Non-pigmented ciliary epithelial cell (primary cell): ENCODE data around the gene RAP2A.

ENCODE experiments used
- DNase-seq: peaks from one replicate; pipeline ENCODE4 v3.0.0-alpha.2; 2010; ENCODE audit warnings: low read depth

Gene RAP2A

GRCh38 chr13:97448503-97449251 lies 14.7 kb downstream of the RAP2A start:
- DNase-seq = no peak

- DNase-seq = no peak
These were observed 20.7 kb downstream of the RAP2A start for GRCh38 chr13:97454699-97455098.

DNA sequence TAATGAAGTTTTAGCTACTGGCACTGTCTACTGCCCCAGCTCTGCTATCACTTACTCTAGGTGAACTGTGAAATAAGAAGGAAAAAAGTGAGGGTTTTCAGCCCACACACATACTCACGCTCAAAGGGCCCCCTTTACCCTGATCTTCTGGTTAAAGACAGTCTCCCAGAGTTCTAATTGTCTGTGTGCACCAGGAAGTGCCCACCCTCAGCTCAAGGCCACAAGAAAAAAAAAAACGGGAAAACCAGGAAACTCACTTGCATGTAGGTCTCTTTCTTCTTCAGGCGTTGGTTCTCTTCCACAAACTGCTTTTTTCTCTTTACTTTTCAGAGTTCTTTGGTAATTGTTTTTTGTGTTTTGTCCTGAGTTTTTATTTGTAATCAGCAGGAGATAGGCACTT lies 22.1 kb downstream of the RAP2A start:
- DNase-seq = no peak

- DNase-seq = no peak
These were observed 25.3 kb downstream of the RAP2A start for GRCh38 chr13:97459215-97459777.

DNA sequence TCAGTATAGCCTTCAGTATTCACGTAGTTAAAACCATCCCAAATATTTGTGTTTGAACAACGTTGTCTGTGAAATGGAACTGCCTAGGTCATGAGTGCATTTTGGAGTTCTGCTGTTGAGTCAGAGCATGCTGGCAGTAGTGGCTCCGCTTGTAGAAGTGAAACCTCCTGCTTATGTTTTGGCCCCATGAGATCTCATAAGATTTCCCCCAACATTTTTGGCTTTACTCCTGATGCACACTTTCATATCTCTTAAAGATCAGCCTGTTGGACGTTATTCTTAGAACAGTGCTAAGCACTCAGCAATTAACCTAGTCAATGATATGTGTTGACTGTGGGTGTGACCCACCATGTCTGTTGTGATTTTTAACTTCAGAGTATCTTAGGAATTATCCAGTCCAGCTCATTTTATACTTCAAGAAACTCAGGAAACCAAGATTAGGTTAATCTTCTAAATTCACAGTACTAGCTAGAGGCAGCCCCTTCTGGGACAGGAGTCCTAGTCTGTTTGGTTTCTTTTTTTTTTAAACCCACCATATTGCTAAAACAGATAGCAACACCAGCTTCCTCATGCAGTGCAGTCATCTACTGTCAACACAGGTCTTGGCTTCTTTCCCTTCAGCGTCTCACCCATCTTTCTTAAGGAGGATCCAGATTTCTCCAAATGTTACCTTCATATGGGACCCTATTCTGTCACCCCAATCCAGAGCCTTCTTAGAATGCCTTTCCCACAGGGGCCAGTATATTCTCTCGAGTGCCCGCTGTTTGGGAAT lies 26.2 kb downstream of the RAP2A start:
- no peak for DNase-seq

GRCh38 chr13:97460853-97461252 lies 26.9 kb downstream of the RAP2A start:
- no peak for DNase-seq

DNA sequence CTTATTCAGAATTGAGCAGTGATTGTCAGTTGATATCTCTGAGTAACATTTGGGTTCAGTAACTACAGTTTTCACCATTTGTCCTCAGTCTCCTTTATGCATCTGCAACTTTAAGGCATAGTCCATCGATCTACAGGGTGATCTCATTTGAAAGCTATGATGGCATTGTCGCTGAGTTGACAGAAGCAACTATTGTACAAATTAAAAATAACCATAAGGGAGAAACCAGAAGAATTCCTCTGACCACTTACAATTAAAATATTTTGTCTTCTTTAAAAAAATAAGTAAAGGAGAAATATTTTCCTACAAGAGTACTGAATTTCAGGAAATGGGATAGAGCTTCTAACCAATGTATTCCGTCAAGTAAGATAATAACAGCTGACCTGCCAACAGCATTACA lies 30.6 kb downstream of the RAP2A start:
- DNase-seq = no peak

- DNase-seq = no peak
These were observed 32.8 kb downstream of the RAP2A start for GRCh38 chr13:97466722-97467121.

DNA sequence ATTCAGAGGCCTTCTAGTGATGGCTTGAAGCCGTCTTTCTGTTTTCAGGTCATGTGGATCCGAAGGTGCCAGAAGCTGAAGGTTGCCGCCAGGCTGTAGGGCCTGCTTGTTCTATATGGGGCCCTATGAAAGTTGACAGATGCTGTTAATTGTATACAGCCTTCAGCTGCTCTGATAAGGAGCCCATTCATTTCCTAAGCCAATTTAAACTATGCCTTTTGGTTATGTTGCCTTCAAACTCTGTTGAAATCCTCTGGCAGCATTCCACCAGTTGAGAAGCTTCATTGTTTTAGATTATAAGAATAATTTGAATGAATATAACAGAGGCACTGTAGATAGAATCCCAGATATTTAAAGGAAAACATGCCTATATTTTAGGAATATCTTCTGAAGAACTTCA lies 34.4 kb downstream of the RAP2A start:
- no peak for DNase-seq

- DNase-seq = no peak
These were observed 37.7 kb downstream of the RAP2A start for GRCh38 chr13:97471711-97472110.

- no peak for DNase-seq
These were observed 40.5 kb downstream of the RAP2A start for GRCh38 chr13:97474349-97474980.

- no peak for DNase-seq
These were observed 41.0 kb downstream of the RAP2A start for GRCh38 chr13:97475011-97475410.

DNA sequence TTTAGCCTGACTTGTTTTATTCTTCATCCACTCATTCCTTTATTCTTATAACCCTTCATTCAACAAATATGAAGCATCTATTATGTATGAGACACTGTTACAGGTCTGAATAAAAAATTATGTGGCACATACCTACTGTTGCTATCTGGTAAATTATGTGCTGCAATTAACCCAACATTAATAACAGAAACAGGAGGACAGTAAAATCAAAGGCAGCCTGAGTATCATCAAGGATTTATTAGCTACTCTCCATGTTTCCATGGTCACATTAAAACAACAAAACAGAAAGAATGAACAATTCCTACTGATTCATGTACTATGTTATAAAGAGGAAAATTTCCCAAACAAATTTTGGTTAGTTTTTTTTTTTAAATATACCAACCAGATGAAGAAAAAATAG lies 43.9 kb downstream of the RAP2A start:
- DNase-seq = no peak

GRCh38 chr13:97478247-97478646 lies 44.3 kb downstream of the RAP2A start:
- DNase-seq = no peak

DNA sequence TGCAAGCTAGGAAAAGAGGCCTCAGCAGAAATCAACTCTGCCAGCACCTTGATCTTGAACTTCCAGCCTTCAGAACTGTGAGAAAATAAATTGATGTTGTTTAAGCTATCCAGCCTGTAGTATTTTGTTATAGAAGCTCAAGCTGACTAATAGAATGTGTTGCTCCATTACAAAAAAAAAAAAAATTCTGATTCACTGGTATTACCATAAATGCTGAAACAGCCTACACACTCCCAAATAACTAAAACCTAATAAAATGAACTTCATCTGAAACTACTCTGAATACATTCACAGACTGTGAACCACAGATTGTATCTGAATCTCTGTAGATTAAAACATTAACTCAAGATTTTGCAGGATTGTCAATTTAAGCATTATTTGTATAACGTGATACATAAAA lies 49.5 kb downstream of the RAP2A start:
- no peak for DNase-seq

- no peak for DNase-seq
These were observed 50.3 kb downstream of the RAP2A start for GRCh38 chr13:97484301-97484700.

DNA sequence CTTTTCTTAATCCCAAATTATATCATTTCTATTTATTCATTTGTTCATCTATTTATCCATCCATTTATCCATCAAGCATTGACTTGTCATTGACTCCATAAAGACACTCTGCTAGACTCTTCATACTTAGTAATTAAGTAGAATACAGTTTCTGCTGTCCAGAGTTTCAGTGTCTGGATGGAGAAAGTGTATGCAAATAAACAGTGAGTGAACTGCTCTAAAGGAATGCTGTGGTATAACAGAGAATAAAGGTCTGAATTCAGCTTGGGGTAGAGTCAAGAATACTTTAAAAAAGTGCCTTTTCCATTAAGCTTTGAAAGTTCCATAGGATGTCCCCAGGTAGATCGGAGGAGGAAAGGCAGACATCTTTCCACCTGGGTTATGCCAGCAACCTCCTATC lies 51.4 kb downstream of the RAP2A start:
- no peak for DNase-seq

- no peak for DNase-seq
These were observed 56.8 kb downstream of the RAP2A start for GRCh38 chr13:97490702-97491307.

- no peak for DNase-seq
These were observed 57.5 kb downstream of the RAP2A start for GRCh38 chr13:97491452-97491851.

- no peak for DNase-seq
These were observed 58.3 kb downstream of the RAP2A start for GRCh38 chr13:97492257-97492656.

GRCh38 chr13:97492684-97493371 lies 58.9 kb downstream of the RAP2A start:
- no peak for DNase-seq

DNA sequence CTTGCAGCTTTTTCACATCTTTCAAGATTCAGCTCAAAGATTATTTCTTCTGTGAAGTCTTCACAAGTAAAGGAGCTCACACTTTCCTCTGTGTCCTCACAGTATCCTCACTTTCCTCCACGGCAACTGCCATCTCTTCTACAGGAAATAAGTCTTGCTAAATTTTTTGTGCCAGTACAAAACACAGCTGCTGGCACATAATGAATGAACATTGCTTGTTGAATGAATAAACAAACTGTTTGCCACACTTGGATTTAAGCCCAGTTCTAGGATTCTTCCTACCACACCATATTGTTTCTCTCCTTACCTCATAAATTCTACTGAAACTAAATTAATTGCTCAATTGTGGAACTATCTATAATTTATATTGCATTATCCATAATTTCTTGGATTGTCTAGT lies 59.5 kb downstream of the RAP2A start:
- DNase-seq = no peak
